HepG2 (cell line): ENCODE results near the gene PPP1R9B. TPM values are rescaled to one million over a fixed set of nuclear protein-coding genes. Genes with fewer than 3 reads are reported as not detected.

Experiments
- ARID2 ChIP-seq: sonication (generic); formaldehyde crosslinking; IDR thresholded peaks from 2 replicates; pipeline ENCODE4 v1.8.1; 2022; ENCODE audit warnings: mild to moderate bottlenecking, missing genetic modification reagents, borderline replicate concordance
- ATF7-NPFF ChIP-seq: sonication (generic); formaldehyde crosslinking; IDR thresholded peaks from 2 replicates; pipeline ENCODE4 v1.8.1; 2023; ENCODE audit warnings: mild to moderate bottlenecking, low read depth, missing genetic modification reagents, moderate library complexity
- CAMTA2 ChIP-seq: sonication (generic); formaldehyde crosslinking; IDR thresholded peaks from 2 replicates; pipeline ENCODE4 v1.4.0; 2020; ENCODE audit warnings: mild to moderate bottlenecking, missing genetic modification reagents, borderline replicate concordance
- CSRNP1 ChIP-seq: sonication (generic); formaldehyde crosslinking; IDR thresholded peaks from 2 replicates; pipeline ENCODE4 v1.8.1; 2023; ENCODE audit warnings: mild to moderate bottlenecking, missing genetic modification reagents
- FLYWCH1 ChIP-seq: sonication (generic); formaldehyde crosslinking; IDR thresholded peaks from 2 replicates; pipeline ENCODE4 v1.8.1; 2023; ENCODE audit warnings: mild to moderate bottlenecking, missing genetic modification reagents
- GABPA ChIP-seq, 2 experiments: IDR thresholded peaks; 2 replicates each; pipeline ENCODE4 v1.6.1; 2011 to 2016; ENCODE audit warnings: low read depth in 2 of 2, low read length in 1 of 2, missing biosample characterization in 1 of 2, missing genetic modification characterization in 1 of 2
- GABPB1 ChIP-seq: IDR thresholded peaks from 2 replicates; pipeline ENCODE4 v1.6.1; 2016; ENCODE audit warnings: mild to moderate bottlenecking, missing genetic modification reagents, moderate library complexity, missing compliant biosample characterization
- KDM3A ChIP-seq: IDR thresholded peaks from 2 replicates; pipeline ENCODE4 v1.6.1; 2018; ENCODE audit warnings: low read depth, missing compliant biosample characterization
- KDM5B ChIP-seq: sonication (generic); formaldehyde crosslinking; IDR thresholded peaks from 2 replicates; pipeline ENCODE4 v1.4.0; 2020; ENCODE audit warnings: missing genetic modification reagents, mild to moderate bottlenecking, borderline replicate concordance
- MTA1 ChIP-seq: sonication (generic); formaldehyde crosslinking; IDR thresholded peaks from 2 replicates; pipeline ENCODE4 v1.4.0; 2020; ENCODE audit warnings: missing genetic modification reagents, mild to moderate bottlenecking, borderline replicate concordance
- TEF ChIP-seq: sonication (generic); formaldehyde crosslinking; IDR thresholded peaks from 2 replicates; pipeline ENCODE4 v1.5.0; 2020; ENCODE audit warnings: missing genetic modification reagents
- ZBTB7B ChIP-seq: sonication (generic); formaldehyde crosslinking; IDR thresholded peaks from 2 replicates; pipeline ENCODE4 v1.4.0; 2020; ENCODE audit warnings: missing genetic modification reagents
- ZNF614 ChIP-seq: IDR thresholded peaks from 2 replicates; pipeline ENCODE4 v1.6.1; 2018; ENCODE audit warnings: missing biosample characterization, missing genetic modification reagents, inconsistent platforms, borderline replicate concordance
- ZNF687 ChIP-seq: sonication (generic); formaldehyde crosslinking; IDR thresholded peaks from 2 replicates; pipeline ENCODE4 v1.5.1; 2020; ENCODE audit warnings: mild to moderate bottlenecking, missing genetic modification reagents, moderate library complexity
- ZNF773 ChIP-seq: sonication (generic); formaldehyde crosslinking; IDR thresholded peaks from 2 replicates; pipeline ENCODE4 v1.4.0; 2020; ENCODE audit warnings: missing genetic modification reagents, borderline replicate concordance
- ZSCAN29 ChIP-seq: sonication (generic); formaldehyde crosslinking; conservative IDR thresholded peaks from 2 replicates; pipeline ENCODE4 v1.4.0; 2020; ENCODE audit warnings: mild to moderate bottlenecking, missing genetic modification reagents
- ZSCAN31 ChIP-seq: sonication (generic); formaldehyde crosslinking; IDR thresholded peaks from 2 replicates; pipeline ENCODE4 v1.5.0; 2020; ENCODE audit warnings: low read depth, mild to moderate bottlenecking, missing genetic modification reagents
- polyA plus RNA-seq, 8 experiments: library from polyadenylated mRNA; depleted of rRNA in 3 of 8; stranded (reverse) in 7 of 8; unstranded in 1 of 8; fragments of >200 nt; fragmentation: Illumina TruSeq in 4 of 8; extraction: Trizol in 4 of 8; gene quantifications; 2 replicates each; pipeline versions ENCODE4 v1.2.1 to v1.2.3, GENCODE V29; 2011 to 2016; ENCODE audit warnings: low read depth in 4 of 8, missing spikeins in 1 of 8, mixed read lengths in 1 of 8; ENCODE audit not compliant: insufficient read depth in 1 of 8
- total RNA-seq, 5 experiments: library from RNA; depleted of rRNA; stranded (reverse); fragments of >200 nt; fragmentation: Illumina TruSeq; extraction: Trizol; gene quantifications; 2 replicates each; pipeline ENCODE4 v1.2.3, GENCODE V29; 2016; ENCODE audit warnings: low read depth in 1 of 5
- TF ChIP-seq, protein P1 (sequence below): IDR thresholded peaks from 2 replicates; pipeline ENCODE4 v1.6.1; 2016; ENCODE audit warnings: low read depth

Gene PPP1R9B
- total and polyA plus RNA-seq, 2 of the 13 experiments (the other 11 are each of a cell fraction or from before 2014, with no cell fraction given): 9.4 to 15.8 TPM

DNA sequence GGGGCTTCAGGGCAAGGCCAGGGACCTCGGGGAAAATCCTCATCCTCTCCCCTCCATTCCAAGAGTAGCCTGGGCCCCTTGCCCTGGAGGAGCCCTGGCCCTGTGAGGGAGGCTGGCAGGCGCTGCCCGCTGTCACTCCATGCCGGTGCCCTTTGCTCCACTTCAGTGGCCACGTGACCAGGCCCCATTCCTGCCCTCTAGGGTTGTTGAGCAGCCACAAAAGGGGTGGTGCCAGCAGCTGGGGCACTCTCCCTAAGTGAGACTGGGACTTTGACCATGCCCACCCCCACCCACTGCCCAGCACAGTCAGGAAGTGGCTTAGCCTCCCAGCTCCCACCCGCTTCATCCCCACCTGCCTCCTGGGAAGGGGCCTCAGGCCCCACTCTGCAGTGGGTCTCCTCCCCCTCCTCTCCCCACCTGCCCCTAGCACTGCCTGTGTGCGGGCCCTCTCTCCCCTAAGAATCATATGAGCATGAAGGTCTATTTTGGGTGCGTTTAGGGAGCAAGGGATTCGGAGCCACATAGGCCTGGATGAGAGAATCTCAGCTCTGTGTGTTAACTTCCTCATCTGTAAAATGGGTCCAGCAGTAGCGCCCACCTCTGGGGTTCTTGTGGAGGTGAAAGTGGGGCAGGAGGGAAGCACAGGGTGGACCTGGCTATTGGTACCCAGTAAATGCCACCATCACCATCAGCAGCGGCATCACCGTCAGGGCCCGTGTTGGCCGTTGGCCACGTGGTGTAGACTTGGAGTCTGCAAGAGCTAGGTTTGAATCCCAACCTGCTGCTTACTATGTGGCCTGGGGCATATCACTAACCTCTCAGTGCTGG lies 48.1 kb downstream of the PPP1R9B start (continued):
- TF ChIP-seq GABPA (IDR thresholded peaks at IDR 0.05; ENCODE audit: low read depth, low read length) (no peak), GABPA (CRISPR knock-in tag; IDR thresholded peaks at IDR 0.05; ENCODE audit: low read depth) (no peak), CSRNP1 (CRISPR knock-in tag) (no peak), ATF7-NPFF (CRISPR knock-in tag) (no peak), MTA1 (CRISPR knock-in tag) (peak; percentile 95), KDM3A (CRISPR knock-in tag) (peak; percentile 52; the same call in 1 of the 2 replicates), CAMTA2 (0 out of 2 replicates have a peak, but pooled peaks have one; percentile 72), ZNF687 (CRISPR knock-in tag) (peak; percentile 95), GABPB1 (CRISPR knock-in tag) (no peak), ARID2 (CRISPR knock-in tag) (0 out of 2 replicates have a peak, but pooled peaks have one; percentile 10), ZSCAN31 (0 out of 2 replicates have a peak, but pooled peaks have one; percentile 50), ZSCAN29 (CRISPR knock-in tag) (no peak), ZNF614 (CRISPR knock-in tag) (no peak), ZBTB7B (CRISPR knock-in tag) (peak; percentile 61; the same call in 1 of the 2 replicates), TEF (CRISPR knock-in tag) (no peak), ZNF773 (CRISPR knock-in tag) (no peak), KDM5B (CRISPR knock-in tag) (peak; percentile 84; the same call in 1 of the 2 replicates), FLYWCH1 (CRISPR knock-in tag) (no peak)
- TF ChIP-seq, protein P1, sequence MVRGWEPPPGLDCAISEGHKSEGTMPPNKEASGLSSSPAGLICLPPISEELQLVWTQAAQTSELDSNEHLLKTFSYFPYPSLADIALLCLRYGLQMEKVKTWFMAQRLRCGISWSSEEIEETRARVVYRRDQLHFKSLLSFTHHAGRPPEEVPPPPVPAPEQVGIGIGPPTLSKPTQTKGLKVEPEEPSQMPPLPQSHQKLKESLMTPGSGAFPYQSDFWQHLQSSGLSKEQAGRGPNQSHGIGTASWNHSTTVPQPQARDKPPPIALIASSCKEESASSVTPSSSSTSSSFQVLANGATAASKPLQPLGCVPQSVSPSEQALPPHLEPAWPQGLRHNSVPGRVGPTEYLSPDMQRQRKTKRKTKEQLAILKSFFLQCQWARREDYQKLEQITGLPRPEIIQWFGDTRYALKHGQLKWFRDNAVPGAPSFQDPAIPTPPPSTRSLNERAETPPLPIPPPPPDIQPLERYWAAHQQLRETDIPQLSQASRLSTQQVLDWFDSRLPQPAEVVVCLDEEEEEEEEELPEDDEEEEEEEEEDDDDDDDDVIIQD (CRISPR knock-in tag): no peak
